IMR-90 (cell line): Measurements from ENCODE around the gene COL6A3. TPM values are rescaled to one million over a fixed set of nuclear protein-coding genes. Genes with fewer than 3 reads are reported as not detected.

ENCODE experiments used
- ATAC-seq: fragments of 200-7000 bp; cut with Tn5 transposase; 2 replicates; pipeline ENCODE4 v1.9.1; 2020; ENCODE audit warnings: low read depth, mild to moderate bottlenecking, moderate library complexity
- BruUV-seq: library from RNA; stranded (reverse); fragments of 400-500 nt; replicated peaks from 2 replicates; lab custom pipeline; 2021; lab: Mats Ljungman, UMichigan
- CTCF ChIA-PET: fragments of 300-600 bp; formaldehyde crosslinking; extraction: SDS; loops from one replicate; lab custom pipeline; 2021; ENCODE audit warnings: antibody characterized with exemption; lab: Yijun Ruan, JAX
- POLR2A ChIA-PET: fragments of 300-600 bp; sonication (Branson Sonifier 250); formaldehyde crosslinking; loops from one replicate; lab custom pipeline; 2022; ENCODE audit warnings: antibody characterized with exemption; ENCODE audit not compliant: unreplicated experiment; lab: Charles Lee
- DNase-seq: peaks from one replicate; pipeline ENCODE4 v3.0.0; 2013
- H2AFZ ChIP-seq: replicated peaks from 2 replicates; pipeline ENCODE3; 2013; ENCODE audit warnings: low read length, mild to moderate bottlenecking; ENCODE audit not compliant: poor library complexity
- H2AK5ac ChIP-seq: 2 replicates; pipeline ENCODE4 v1.6.1; 2013; ENCODE audit warnings: low read depth, low read length, inconsistent platforms
- H2AK9ac ChIP-seq: replicated peaks from 2 replicates; pipeline ENCODE3; 2013; ENCODE audit warnings: mild to moderate bottlenecking, low read depth, low read length, moderate library complexity; ENCODE audit not compliant: poor library complexity
- H2BK120ac ChIP-seq: 2 replicates; pipeline ENCODE4 v1.6.1; 2013; ENCODE audit warnings: low read depth, low read length, inconsistent platforms
- H2BK15ac ChIP-seq: 3 replicates; pipeline ENCODE4 v1.6.1; 2013; ENCODE audit warnings: low read depth, low read length, inconsistent platforms
- H2BK20ac ChIP-seq: 2 replicates; pipeline ENCODE4 v1.6.1; 2013; ENCODE audit warnings: low read depth, mild to moderate bottlenecking, inconsistent platforms, low read length, moderate library complexity
- H2BK5ac ChIP-seq: 2 replicates; pipeline ENCODE4 v1.6.1; 2013; ENCODE audit warnings: mild to moderate bottlenecking, low read depth, low read length, inconsistent platforms; ENCODE audit not compliant: poor library complexity, severe bottlenecking
- H3K14ac ChIP-seq: replicated peaks from 2 replicates; pipeline ENCODE4 v1.6.1; 2013; ENCODE audit warnings: low read depth, low read length, inconsistent platforms
- H3K18ac ChIP-seq: 2 replicates; pipeline ENCODE4 v1.6.1; 2013; ENCODE audit warnings: low read depth, low read length, control low read depth
- H3K23ac ChIP-seq: 2 replicates; pipeline ENCODE4 v1.6.1; 2013; ENCODE audit warnings: low read depth, low read length, inconsistent platforms
- H3K27ac ChIP-seq: 2 replicates; pipeline ENCODE4 v1.5.1; 2013; ENCODE audit warnings: mild to moderate bottlenecking, control low read depth, low read length; ENCODE audit not compliant: insufficient read depth
- H3K27me3 ChIP-seq: 2 replicates; pipeline ENCODE4 v1.6.1; 2013; ENCODE audit warnings: low read length; ENCODE audit not compliant: control insufficient read depth, insufficient read depth
- H3K36me3 ChIP-seq: 2 replicates; pipeline ENCODE4 v1.6.1; 2013; ENCODE audit warnings: low read length, mixed read lengths; ENCODE audit not compliant: control insufficient read depth, insufficient read depth
- H3K4ac ChIP-seq: 2 replicates; pipeline ENCODE4 v1.6.1; 2013; ENCODE audit warnings: low read depth, low read length, inconsistent platforms
- H3K4me1 ChIP-seq: 2 replicates; pipeline ENCODE4 v1.6.1; 2013; ENCODE audit warnings: low read length, mixed read lengths; ENCODE audit not compliant: control insufficient read depth, insufficient read depth
- H3K4me2 ChIP-seq: 2 replicates; pipeline ENCODE4 v1.6.1; 2013; ENCODE audit warnings: low read depth, mild to moderate bottlenecking, control low read depth, low read length, moderate library complexity
- H3K4me3 ChIP-seq: 2 replicates; pipeline ENCODE4 v1.5.1; 2013; ENCODE audit warnings: low read depth, mild to moderate bottlenecking, control low read depth, low read length, moderate library complexity; ENCODE audit not compliant: insufficient read depth
- H3K56ac ChIP-seq: 2 replicates; pipeline ENCODE4 v1.6.1; 2013; ENCODE audit warnings: low read length, inconsistent platforms; ENCODE audit not compliant: insufficient read depth; ENCODE audit errors: extremely low read depth
- H3K79me1 ChIP-seq, 2 experiments: 2 replicates each; pipeline ENCODE4 v1.6.1; 2013; ENCODE audit warnings: low read length in 2 of 2, inconsistent platforms in 1 of 2, low read depth in 1 of 2
- H3K9ac ChIP-seq: 2 replicates; pipeline ENCODE4 v1.6.1; 2013; ENCODE audit warnings: low read depth, low read length, control low read depth
- H3K9me1 ChIP-seq: 2 replicates; pipeline ENCODE4 v1.6.1; 2013; ENCODE audit warnings: low read length, inconsistent platforms; ENCODE audit not compliant: insufficient read depth
- H3K9me3 ChIP-seq: 2 replicates; pipeline ENCODE4 v1.6.1; 2013; ENCODE audit warnings: low read length; ENCODE audit not compliant: control insufficient read depth, insufficient read depth
- H4K20me1 ChIP-seq: 2 replicates; pipeline ENCODE4 v1.6.1; 2013; ENCODE audit warnings: low read length, inconsistent platforms; ENCODE audit not compliant: insufficient read depth
- H4K5ac ChIP-seq: 2 replicates; pipeline ENCODE4 v1.6.1; 2013; ENCODE audit warnings: mild to moderate bottlenecking, low read depth, low read length, control low read depth
- H4K8ac ChIP-seq, 2 experiments: 2 replicates each; pipeline ENCODE4 v1.6.1; 2013; ENCODE audit warnings: low read depth in 2 of 2, low read length in 2 of 2, control low read depth in 1 of 2, inconsistent platforms in 1 of 2
- H4K91ac ChIP-seq: 2 replicates; pipeline ENCODE4 v1.6.1; 2013; ENCODE audit warnings: low read depth, low read length, inconsistent platforms; ENCODE audit not compliant: insufficient read depth
- FOS ChIP-seq: fragments of 150-350 bp; IDR thresholded peaks from 2 replicates; pipeline ENCODE4 v1.6.1; 2016; ENCODE audit warnings: low read depth, low read length
- MAFK ChIP-seq: IDR thresholded peaks from 2 replicates; pipeline ENCODE4 v1.6.1; 2012; ENCODE audit warnings: low read depth, low read length, improper control_type of control experiment
- RAD21 ChIP-seq: IDR thresholded peaks from 2 replicates; pipeline ENCODE4 v1.6.1; 2012; ENCODE audit warnings: low read length, improper control_type of control experiment
- SMC3 ChIP-seq: fragments of 150-350 bp; IDR thresholded peaks from 2 replicates; pipeline ENCODE4 v1.6.1; 2016; ENCODE audit warnings: low read depth, mild to moderate bottlenecking, antibody characterized with exemption, low read length, moderate library complexity
- WGBS, 2 experiments: methylation state at CpG; one replicate each; pipeline versions ENCODE4 v1.1.5 to v1.1.7; 2013; ENCODE audit warnings: missing lambda C conversion rate in 2 of 2; ENCODE audit not compliant: insufficient read length in 1 of 2; ENCODE audit errors: extremely low coverage in 2 of 2; 5-methylcytosine and 5-hydroxymethylcytosine counted together
- dilution Hi-C: fragments of 300-500 bp; cut with HindIII; formaldehyde crosslinking; loops from one replicate; pipeline ENCODE4 v1.14.3; 2018; ENCODE audit warnings: low sequenced_read_pairs; ENCODE audit not compliant: unreplicated experiment
- in situ Hi-C: fragments of 300-500 bp; cut with MboI; formaldehyde crosslinking; loops from 3 replicates; pipeline ENCODE4 v1.14.3; 2019; ENCODE audit warnings: low sequenced_read_pairs, inconsistent platforms, mixed read lengths
- intact Hi-C: fragments of 100-400 bp; cut with micrococcal nuclease; formaldehyde crosslinking; loops from 2 replicates; pipeline ENCODE4 v1.10.0; 2022
- polyA plus RNA-seq, 3 experiments: library from polyadenylated mRNA; depleted of rRNA; stranded (reverse); fragments of >200 nt; gene quantifications; 2 replicates each; pipeline ENCODE4 v1.2.3, GENCODE V29; 2012; ENCODE audit warnings: low replicate concordance in 1 of 3
- total RNA-seq: library from RNA; depleted of rRNA; stranded (reverse); fragments of >200 nt; gene quantifications from 2 replicates; pipeline ENCODE4 v1.2.3, GENCODE V29; 2012
- TF ChIP-seq, protein P1 (sequence below): conservative IDR thresholded peaks from 2 replicates; pipeline ENCODE4 v1.5.1; 2012; ENCODE audit warnings: mild to moderate bottlenecking, low read depth, low read length, improper control_type of control experiment

COL6A3 gene
- total and polyA plus RNA-seq, 2 of the 4 experiments (the other 2 are of a cell fraction), result 964 to 1,855 TPM

DNA sequence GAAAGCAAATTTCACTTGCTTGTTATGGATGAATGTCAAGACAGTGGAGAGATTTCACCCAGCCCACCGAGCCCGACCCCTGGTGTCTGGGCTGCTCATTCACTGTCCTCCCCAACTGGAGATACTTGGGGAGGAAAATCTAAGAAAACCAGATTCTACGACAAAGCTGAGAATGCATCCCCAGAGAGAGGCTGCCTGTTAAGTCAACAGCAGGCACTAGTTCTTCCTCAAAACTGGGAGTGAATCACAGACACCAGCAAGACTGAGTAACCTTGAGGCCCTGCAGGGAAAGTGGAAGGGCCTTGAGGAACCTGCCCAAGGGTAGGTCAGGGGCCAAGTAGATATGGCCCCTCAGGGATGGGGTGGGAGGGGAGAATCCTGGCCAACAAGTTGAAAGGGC, 38.9 kb upstream of the COL6A3 start (continued):
- no peak for TF ChIP-seq FOS

DNA sequence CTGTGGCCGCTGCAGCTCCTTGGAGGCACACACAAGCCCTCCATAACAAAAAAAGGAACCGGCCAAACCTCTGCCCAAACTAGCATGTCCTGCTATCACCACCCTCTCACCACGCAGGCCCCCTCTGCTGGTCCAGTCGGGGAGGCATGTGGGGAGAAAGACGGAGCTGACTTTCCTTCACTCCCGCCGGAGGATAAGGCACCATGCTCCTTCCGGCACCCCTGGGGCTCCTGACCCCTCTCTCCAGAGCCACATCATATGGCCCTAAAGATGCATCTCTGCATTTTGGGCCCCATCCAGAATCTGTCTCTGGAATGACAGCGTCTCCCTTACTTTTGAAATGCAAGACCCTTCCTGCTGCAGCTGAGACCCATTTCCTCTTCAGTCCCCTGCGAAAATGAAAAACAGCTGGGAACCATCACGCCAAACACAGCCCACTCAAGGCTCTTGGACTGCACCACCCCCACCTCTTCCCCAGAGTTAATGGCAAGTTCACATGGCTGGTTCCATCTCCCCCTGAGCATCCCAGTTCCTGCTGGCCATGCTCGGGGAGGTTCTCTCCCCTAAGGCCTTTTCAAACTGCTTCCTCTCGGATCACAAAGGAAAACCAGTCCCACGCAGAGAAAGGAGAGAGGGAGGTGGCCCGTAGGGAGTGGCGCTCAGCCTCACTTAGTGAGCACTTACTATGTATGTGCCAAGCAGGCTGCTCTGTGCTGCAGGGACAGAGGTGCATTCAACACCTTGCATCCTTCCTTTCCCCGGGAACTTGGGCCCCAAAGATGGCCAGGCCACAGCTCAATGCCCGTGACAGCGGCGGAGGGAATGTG, 37.9 kb upstream of the COL6A3 start:
- Histone ChIP-seq H3K27me3 (no peaks in the 10 kb centered on the region), H3K4ac (peak overlapping the region; percentile 18), H3K9me1 (peaks cover 17% of the 10 kb centered on the region), H2BK120ac (peak overlapping the region; percentile 36), H3K18ac (peak overlapping the region; percentile 51; the same call in 1 of the 2 replicates), H3K14ac (peak overlapping the region; percentile 58; the same call in 1 of the 2 replicates), H2AK5ac (peak overlapping the region; percentile 88), H4K5ac (peak overlapping the region; percentile 59), H3K56ac (no peak overlapping the region), H3K9me3 (no peaks in the 10 kb centered on the region), H4K91ac (peak overlapping the region; percentile 83), H3K4me1 (peaks cover 37% of the 10 kb centered on the region), H2AK9ac (peak overlapping the region; percentile 57), H4K20me1 (no peaks in the 10 kb centered on the region), H2BK15ac (peak overlapping the region; percentile 84), H3K36me3 (no peaks in the 10 kb centered on the region), H3K9ac (peak overlapping the region; percentile 11; the same call in 1 of the 2 replicates), H3K23ac (peak overlapping the region; percentile 36), H3K79me1 (peaks cover 0 to 16% of the 10 kb centered on the region in 2 experiments; a peak in 3 of 4 replicates), H4K8ac (peak overlapping the region; percentile 75 to 77), H2AFZ (peak overlapping the region; percentile 81), H2BK20ac (peak overlapping the region; percentile 76), H3K27ac (peak overlapping the region; percentile 52), H3K4me3 (no peak overlapping the region), H2BK5ac (no peak overlapping the region), H3K4me2 (peak overlapping the region; percentile 3; the same call in 1 of the 2 replicates)
- dilution Hi-C loops (no loop called here), in situ Hi-C loops (no loop called here), intact Hi-C loops (loop anchor here (2.0 kb wide), 1 partner anchor 27 kb away; no protein-coding TSS in a partner anchor)
- ATAC-seq (peak; percentile 48), DNase-seq (peak; percentile 57)
- ChIA-PET POLR2A (interaction anchor here (1.7 kb wide), 1 partner anchor 40 kb away, joined by 7 read pairs; no protein-coding TSS in a partner anchor), CTCF (interaction anchor here (0.8 to 2.0 kb wide), 7 partner anchors 9 to 90 kb away, joined by 3 to 17 read pairs (median 5); partner anchors contain the start of gene COL6A3)
- TF ChIP-seq RAD21 (peak; percentile 59), MAFK (no peak), SMC3 (peak; percentile 48)
- TF ChIP-seq, protein P1, sequence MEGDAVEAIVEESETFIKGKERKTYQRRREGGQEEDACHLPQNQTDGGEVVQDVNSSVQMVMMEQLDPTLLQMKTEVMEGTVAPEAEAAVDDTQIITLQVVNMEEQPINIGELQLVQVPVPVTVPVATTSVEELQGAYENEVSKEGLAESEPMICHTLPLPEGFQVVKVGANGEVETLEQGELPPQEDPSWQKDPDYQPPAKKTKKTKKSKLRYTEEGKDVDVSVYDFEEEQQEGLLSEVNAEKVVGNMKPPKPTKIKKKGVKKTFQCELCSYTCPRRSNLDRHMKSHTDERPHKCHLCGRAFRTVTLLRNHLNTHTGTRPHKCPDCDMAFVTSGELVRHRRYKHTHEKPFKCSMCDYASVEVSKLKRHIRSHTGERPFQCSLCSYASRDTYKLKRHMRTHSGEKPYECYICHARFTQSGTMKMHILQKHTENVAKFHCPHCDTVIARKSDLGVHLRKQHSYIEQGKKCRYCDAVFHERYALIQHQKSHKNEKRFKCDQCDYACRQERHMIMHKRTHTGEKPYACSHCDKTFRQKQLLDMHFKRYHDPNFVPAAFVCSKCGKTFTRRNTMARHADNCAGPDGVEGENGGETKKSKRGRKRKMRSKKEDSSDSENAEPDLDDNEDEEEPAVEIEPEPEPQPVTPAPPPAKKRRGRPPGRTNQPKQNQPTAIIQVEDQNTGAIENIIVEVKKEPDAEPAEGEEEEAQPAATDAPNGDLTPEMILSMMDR, result peak; percentile 53
- WGBS, 2 experiments, result 42% methylated on average over 2 of the region's 20 CpGs; no CpG with 5 or more reads in 1 of the 2 experiments
- no TSS peak for BruUV-seq
